ENCODE results near the gene TSPOAP1.

The TSPOAP1 gene

GRCh38 chr17:58338841-58339754 lies 10.5 kb upstream of the TSPOAP1 start:
- Histone ChIP-seq H3K27me3 (ENCODE audit: insufficient read depth, low read length, poor library complexity, severe bottlenecking) (no peaks in the 10 kb centered on the region), H2AFZ (ENCODE audit: low read length) (no peak overlapping the region), H3K36me3 (ENCODE audit: insufficient read depth, low read length) (no peaks in the 10 kb centered on the region), H3K4me1 (ENCODE audit: insufficient read depth, low read length, poor library complexity, severe bottlenecking) (peaks cover 76% of the 10 kb centered on the region), H4K20me1 (ENCODE audit: insufficient read depth, low read length, poor library complexity, severe bottlenecking) (no peaks in the 10 kb centered on the region), H3K9me3 (ENCODE audit: insufficient read depth, low read depth, low read length) (no peaks in the 10 kb centered on the region), H3F3A (ENCODE audit: low read depth) (peaks cover 35% of the 10 kb centered on the region), H3K79me2 (ENCODE audit: insufficient read depth, low read length) (peaks cover 89% of the 10 kb centered on the region), H3K9me2 (replicated peaks; ENCODE audit: low read depth, low read length) (no peaks in the 10 kb centered on the region), H3K4me2 (ENCODE audit: low read depth, low read length, poor library complexity, severe bottlenecking) (peak overlapping the region; percentile 94), H3K9ac (ENCODE audit: low read depth, low read length, poor library complexity, severe bottlenecking) (peak overlapping the region; percentile 99), H3K4me3 (ENCODE audit: low read length, poor library complexity, severe bottlenecking) (peak overlapping the region; percentile 99)
- no peak for TF ChIP-seq CTCF (conservative IDR thresholded peaks at IDR 0.05; ENCODE audit: low read length)
- no peak for TF ChIP-seq EZH2phosphoT487 (IDR thresholded peaks at IDR 0.05; ENCODE audit: borderline replicate concordance)

DNA sequence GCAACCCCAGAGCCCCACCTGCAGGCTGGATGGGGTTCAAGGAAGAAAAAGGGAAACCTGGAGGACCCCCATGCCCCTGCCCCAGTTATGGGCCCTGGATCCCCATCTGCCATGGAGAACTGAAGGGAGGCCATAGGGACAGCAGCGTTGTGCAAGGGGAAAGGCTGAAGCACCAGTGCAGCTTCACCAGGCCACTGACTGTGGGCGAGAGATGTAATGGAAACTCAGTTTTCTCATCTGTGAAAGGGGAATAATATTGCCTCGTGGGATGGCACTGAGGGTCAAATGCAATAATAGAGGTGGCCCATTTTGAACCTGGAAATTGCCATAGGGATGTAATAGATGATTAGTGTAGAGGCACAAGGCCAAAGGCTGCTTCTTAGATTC lies 9.9 kb upstream of the TSPOAP1 start:
- Histone ChIP-seq H3K4me3 (ENCODE audit: low read length, poor library complexity, severe bottlenecking) (peak overlapping the region; percentile 99), H3K79me2 (ENCODE audit: insufficient read depth, low read length) (peaks cover 88% of the 10 kb centered on the region), H3K9ac (ENCODE audit: low read depth, low read length, poor library complexity, severe bottlenecking) (peak overlapping the region; percentile 99), H3K4me2 (ENCODE audit: low read depth, low read length, poor library complexity, severe bottlenecking) (peak overlapping the region; percentile 94), H3K27me3 (ENCODE audit: insufficient read depth, low read length, poor library complexity, severe bottlenecking) (no peaks in the 10 kb centered on the region), H3F3A (ENCODE audit: low read depth) (peaks cover 33% of the 10 kb centered on the region), H3K9me2 (replicated peaks; ENCODE audit: low read depth, low read length) (no peaks in the 10 kb centered on the region), H3K4me1 (ENCODE audit: insufficient read depth, low read length, poor library complexity, severe bottlenecking) (peaks cover 72% of the 10 kb centered on the region), H4K20me1 (ENCODE audit: insufficient read depth, low read length, poor library complexity, severe bottlenecking) (no peaks in the 10 kb centered on the region), H3K36me3 (ENCODE audit: insufficient read depth, low read length) (no peaks in the 10 kb centered on the region), H3K9me3 (ENCODE audit: insufficient read depth, low read depth, low read length) (no peaks in the 10 kb centered on the region), H2AFZ (ENCODE audit: low read length) (no peak overlapping the region)
- peak; percentile 65; the same call in 1 of the 2 replicates for TF ChIP-seq CTCF (conservative IDR thresholded peaks at IDR 0.05; ENCODE audit: low read length)
- no peak for TF ChIP-seq EZH2phosphoT487 (IDR thresholded peaks at IDR 0.05; ENCODE audit: borderline replicate concordance)

DNA sequence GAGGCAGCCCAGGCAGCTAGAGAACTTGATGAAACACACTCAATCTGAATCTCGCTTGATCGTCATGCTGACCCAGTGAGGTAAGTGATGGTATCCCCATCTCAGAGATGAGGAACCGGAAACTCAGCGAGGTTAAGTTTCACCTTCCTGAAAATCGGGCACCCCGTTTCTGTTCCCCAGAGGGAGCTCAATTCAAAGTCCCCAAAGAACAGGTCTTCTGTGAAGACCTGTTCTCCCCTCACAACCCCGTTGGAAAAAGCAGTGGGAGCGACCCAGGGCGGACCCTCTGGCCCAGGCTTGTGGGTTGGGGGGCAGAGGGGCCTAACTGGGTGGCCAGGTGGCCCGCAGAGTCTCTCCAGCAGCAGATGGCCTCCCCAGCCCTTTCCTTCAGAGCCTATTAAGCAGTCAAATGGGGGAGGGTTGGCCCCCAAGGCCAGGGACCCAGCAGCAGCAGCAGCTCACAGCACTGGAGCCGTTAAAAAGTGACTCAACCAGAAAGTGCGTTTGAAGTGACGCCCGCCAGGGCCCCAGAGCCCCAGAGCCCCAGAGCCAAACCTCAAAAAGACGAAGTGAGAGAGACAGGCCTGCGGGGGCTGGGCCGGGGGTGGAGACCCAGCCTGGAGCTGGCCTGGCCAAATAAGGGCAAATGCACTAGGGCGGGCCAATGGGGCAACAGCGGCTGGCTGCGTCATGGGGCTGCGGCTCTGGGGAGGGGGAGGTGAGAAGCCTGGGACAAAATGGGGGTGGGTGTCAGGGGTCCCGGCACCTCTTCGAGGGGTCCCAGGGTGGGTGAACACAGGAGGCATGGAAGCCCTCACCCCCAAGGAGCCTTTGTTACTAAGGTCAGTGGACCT lies 9.2 kb upstream of the TSPOAP1 start:
- Histone ChIP-seq H3K9me2 (replicated peaks; ENCODE audit: low read depth, low read length) (no peaks in the 10 kb centered on the region), H3K36me3 (ENCODE audit: insufficient read depth, low read length) (no peaks in the 10 kb centered on the region), H3K9me3 (ENCODE audit: insufficient read depth, low read depth, low read length) (no peaks in the 10 kb centered on the region), H3K4me2 (ENCODE audit: low read depth, low read length, poor library complexity, severe bottlenecking) (peak overlapping the region; percentile 94), H2AFZ (ENCODE audit: low read length) (no peak overlapping the region), H3K27me3 (ENCODE audit: insufficient read depth, low read length, poor library complexity, severe bottlenecking) (no peaks in the 10 kb centered on the region), H3K4me1 (ENCODE audit: insufficient read depth, low read length, poor library complexity, severe bottlenecking) (peaks cover 68% of the 10 kb centered on the region), H3K79me2 (ENCODE audit: insufficient read depth, low read length) (peaks cover 85% of the 10 kb centered on the region), H4K20me1 (ENCODE audit: insufficient read depth, low read length, poor library complexity, severe bottlenecking) (no peaks in the 10 kb centered on the region), H3K9ac (ENCODE audit: low read depth, low read length, poor library complexity, severe bottlenecking) (peak overlapping the region; percentile 99), H3K4me3 (ENCODE audit: low read length, poor library complexity, severe bottlenecking) (peak overlapping the region; percentile 99), H3F3A (ENCODE audit: low read depth) (peaks cover 31% of the 10 kb centered on the region)
- TF ChIP-seq CTCF (conservative IDR thresholded peaks at IDR 0.05; ENCODE audit: low read length) (no peak; the same call in 1 of the 2 replicates), EZH2phosphoT487 (IDR thresholded peaks at IDR 0.05; ENCODE audit: borderline replicate concordance) (no peak)
